GM21576 (cell line): ENCODE results near the gene HOXC11.

Experiments used
- ATAC-seq: cut with Tn5 transposase; IDR thresholded peaks from one replicate; pipeline ENCODE4 v1.9.1; 2021; ENCODE audit warnings: mild to moderate bottlenecking, moderate library complexity; ENCODE audit not compliant: unreplicated experiment

HOXC11 gene

DNA sequence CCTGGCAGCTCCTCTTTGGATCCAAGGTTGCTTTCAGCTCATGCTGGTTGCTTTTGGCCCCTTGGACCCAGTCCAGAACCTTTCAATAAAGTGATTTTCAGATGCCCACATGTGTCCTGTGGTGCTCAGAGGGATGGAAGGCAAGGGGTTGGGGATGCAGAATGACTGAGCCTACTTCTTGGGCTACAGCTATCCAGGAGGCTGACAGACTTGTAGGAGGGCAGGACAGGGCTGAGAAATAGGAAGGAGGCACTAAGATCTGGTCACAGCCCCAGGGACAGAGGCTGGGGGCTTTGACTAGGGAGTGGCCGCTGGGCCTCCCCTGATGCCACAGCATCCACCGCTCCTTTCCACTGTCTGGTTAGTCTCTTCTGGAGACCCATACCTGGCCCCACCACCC is 1.2 kb upstream of the HOXC11 start:
- ATAC-seq: no peak

DNA sequence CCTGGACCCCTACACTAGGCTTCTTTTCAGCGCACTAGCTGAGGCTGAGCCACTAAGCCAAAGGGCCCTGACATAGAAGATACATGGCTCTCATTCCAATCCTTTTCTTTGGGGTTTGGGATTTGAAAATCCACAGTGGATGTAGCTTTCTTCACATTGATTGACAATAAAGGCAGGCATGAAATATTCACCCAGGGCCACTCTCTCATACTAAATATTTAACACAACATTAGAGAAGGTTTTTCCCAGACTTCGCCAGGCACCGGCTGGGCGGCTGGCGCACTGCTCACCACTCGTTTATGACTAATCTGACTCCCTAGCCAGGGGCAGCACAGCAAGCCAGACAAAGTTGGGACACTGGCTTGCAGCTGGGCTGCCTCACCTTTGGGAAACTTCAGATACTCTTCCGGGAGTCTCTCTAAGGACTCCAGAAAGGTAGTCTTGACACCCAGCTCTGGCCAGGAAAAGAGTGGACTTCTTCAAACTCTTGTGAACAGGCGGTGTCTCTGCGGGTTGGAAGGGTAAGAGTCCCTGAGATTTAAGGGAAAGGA is 699 bp upstream of the HOXC11 start:
- no peak for ATAC-seq

DNA sequence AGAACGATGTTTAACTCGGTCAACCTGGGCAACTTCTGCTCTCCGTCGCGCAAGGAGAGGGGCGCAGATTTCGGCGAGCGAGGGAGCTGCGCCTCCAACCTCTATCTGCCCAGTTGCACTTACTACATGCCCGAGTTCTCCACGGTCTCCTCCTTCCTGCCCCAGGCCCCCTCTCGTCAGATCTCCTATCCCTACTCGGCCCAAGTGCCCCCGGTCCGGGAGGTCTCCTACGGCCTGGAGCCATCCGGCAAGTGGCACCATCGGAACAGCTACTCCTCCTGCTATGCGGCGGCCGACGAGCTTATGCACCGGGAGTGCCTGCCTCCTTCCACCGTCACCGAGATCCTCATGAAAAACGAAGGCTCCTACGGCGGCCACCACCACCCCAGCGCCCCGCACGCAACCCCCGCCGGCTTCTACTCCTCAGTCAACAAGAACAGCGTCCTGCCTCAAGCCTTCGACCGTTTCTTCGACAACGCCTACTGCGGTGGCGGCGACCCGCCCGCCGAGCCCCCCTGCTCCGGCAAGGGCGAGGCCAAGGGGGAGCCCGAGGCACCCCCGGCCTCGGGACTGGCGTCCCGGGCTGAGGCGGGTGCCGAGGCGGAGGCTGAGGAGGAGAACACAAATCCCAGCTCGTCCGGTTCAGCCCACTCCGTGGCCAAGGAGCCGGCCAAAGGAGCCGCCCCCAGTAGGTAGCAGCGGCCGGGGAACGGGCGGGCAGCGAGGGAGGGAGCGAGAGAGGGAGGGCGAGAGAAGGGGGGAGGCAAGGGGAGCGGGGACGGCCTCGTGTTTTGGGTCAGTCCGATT is 513 bp downstream of the HOXC11 start:
- ATAC-seq: no peak

DNA sequence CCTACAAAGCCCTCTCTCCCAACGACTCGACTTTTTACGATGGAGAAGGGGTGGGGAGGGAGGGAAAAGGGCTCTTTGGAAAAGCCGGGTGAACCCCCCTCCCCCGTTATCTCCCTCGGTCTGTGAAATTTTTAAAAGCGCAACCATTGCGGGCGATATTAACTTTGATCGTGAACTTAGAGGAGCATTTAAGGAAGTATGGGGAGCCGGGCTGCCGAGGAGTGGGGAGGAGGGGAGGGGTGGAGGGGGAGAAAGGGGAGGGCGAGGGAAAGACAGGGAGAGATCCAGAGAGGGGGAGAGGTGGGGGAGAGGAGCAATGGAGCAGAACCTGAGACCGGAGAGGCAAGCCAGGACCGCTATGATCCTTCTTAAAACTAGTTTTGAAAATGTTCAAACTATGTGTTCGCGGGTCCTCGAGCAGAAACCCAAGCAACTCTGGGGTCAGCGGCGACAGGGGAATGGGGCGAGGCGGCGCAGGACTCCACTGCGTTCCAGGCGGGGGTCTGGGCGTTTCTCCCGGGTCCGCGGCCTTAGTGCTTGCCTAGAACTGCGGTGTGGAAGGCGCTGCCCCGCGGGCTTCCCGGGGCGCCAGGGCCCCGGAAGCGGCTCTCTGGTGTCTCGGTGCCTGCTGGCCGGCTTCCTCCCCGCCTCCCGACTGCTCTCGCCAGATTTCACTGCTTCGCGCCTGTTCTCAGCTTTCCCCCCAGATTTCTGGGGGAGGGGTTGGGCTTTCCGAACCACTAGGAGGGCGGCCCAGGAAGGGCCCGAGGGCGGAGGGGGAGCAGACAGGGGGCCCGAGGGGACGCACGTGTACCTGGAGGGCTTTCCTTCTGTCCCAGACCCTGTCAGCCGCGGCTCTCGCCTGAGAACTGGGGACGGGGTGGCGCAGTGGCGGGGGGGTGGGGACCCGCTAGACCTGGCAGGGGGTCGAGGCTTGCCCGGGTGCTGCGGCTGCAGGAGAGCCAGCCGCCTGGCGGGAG is 1.4 kb downstream of the HOXC11 start, which contains the start of gene HOTAIR:
HOTAIR (minus strand) TSS at position 871 of the 980 bp plus-strand sequence.
- ATAC-seq: no peak

DNA sequence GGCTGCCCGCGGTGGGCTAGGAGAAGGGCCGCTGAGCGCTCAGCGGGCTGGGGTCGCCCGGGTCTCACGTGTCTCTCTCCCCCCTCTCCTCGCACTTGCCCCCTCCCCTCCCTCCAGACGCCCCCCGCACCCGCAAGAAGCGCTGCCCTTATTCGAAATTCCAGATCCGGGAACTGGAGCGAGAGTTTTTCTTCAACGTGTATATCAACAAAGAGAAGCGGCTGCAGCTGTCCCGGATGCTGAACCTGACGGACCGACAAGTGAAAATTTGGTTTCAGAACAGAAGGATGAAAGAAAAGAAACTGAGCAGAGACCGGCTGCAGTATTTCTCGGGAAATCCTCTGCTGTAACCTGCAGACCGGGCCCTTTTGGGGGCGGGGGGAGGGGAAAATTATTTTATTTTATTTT is 2.1 kb downstream of the HOXC11 start:
- no peak for ATAC-seq

DNA sequence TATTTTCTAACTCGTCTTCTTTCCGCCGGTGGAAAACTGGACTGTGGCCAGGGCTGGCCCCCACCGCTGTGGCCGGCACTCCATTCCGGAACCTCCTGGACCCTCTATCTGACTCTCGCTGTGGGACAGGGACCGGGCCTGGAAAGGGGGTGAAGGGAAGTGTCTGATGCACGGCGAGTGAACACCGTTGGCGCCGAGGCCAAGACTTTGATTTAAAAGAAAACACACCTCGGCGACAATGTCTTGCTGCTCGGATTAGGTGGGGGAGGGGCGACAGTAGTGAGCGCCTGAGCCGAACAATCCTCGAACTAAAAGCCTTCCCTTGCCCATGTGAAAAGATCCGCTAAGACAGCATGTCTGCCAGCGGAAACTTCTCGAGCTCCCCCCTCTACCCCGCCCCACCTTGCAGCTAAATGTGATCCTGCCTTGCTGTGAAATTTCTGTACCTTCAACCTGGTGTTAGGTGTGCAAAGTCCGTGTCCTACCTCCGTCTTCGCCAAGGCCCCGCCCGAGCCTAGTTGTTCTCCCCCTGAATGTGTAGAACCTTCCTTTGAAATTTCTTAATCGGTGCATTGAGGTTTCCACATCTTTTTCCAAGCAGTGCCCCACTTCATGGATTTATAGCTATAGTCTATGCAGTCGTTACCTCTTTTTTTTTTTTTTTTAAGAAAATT is 2.7 kb downstream of the HOXC11 start:
- ATAC-seq: no peak

DNA sequence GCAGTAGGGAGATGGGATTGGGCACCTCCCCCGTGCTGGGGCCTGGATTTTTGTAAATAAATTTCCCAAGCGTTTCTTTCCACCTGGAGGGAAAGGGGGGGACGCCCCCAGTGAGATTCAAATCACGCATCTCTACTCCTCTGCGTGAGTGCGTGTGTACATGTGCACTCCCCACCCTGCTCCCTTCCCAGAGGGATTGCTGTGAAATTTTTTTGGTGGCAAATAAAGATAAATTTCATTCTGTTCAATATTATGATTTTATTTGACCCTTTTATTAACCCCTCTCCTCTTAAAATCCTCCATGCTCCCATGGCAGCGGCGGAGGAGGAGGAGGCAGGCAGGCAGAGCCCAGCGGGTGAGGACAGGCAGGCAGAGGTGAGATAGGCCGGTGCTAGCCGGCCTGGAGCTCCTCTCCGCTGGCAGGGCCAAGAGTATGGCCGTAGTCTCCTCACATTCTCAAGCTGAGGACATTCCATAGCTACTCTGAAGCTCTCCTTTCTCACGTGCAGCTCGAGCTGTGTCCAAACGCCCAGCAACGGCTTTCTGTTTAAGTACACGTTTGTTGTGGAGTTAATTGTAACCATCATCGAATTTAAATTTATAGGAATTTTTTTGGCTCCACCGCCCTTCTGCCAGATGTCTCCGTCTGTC is 3.4 kb downstream of the HOXC11 start:
- no peak for ATAC-seq

DNA sequence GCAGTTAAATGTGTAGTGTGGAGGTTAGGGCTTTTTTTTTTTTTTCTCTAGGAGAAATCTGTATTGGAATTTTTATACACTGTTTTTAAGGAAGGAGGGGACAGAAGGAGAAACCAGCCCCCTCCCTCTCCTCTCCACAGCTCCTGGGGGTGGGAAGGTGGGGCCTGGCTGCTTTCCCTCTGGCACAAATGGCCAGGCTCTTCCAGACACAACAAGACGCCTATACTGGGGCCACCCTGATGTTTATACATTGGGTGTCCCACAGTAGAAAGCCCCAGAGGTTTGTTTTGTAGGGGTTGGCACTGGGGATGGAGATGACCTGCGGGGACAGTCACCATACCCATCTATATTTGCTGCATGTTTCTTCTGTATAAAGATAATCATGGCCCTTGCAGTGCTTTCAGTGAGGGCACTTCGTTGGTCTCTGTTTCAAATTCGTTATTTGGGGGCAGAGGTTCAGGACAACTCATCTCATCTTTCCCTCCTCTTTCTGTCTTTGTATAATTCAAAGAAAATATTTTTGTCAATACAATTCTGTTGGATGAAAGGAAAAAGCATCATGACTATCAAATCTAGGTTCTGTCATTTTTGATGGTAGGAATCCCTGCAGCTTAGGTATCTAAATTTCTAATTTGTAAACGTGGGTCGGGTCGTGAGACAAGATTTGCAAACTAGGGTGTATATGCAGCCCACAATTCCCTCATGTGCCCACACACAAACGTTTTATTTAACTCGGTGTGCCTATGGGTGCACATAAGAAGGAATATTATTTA is 4.1 kb downstream of the HOXC11 start:
- no peak for ATAC-seq

DNA sequence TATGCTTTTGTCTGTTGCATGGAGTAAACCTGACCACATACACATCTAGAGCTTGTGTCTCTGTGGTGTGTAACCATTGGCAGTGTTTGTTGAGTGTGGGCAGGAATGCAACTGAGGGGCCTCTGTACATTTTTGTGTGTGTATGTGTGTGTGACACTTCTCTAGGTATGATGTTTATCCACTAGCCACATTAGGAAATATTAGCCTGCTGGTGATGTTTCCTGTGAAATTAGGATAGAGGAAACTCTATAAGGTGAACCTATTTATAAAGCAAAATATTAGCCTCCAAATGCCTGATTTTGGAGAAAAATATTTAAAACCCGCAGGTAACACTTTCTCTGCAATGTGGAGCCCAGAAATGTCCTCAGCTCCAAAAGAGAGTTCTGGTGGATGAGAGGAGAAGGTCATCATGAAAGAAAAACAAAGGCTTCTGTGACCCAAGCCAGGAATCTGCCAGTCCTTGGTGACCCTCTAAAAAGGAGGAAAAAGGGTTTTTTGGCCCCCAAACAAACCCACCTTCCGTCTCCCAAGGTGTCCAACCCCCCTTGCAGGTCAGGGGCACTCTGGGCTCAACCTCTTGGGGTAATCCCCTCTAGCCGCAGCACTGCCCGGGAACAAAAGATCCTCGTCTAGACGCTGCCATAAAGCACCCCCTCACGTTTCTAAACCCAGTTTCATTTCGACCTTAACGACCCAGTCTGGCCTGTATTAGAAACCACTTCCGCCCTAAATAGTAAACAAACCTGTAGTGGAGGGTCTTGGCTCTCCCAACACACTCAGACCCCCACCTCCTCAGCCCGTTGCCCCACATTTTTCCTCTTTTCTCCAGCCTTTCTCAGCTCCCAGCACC is 4.9 kb downstream of the HOXC11 start:
- no peak for ATAC-seq

DNA sequence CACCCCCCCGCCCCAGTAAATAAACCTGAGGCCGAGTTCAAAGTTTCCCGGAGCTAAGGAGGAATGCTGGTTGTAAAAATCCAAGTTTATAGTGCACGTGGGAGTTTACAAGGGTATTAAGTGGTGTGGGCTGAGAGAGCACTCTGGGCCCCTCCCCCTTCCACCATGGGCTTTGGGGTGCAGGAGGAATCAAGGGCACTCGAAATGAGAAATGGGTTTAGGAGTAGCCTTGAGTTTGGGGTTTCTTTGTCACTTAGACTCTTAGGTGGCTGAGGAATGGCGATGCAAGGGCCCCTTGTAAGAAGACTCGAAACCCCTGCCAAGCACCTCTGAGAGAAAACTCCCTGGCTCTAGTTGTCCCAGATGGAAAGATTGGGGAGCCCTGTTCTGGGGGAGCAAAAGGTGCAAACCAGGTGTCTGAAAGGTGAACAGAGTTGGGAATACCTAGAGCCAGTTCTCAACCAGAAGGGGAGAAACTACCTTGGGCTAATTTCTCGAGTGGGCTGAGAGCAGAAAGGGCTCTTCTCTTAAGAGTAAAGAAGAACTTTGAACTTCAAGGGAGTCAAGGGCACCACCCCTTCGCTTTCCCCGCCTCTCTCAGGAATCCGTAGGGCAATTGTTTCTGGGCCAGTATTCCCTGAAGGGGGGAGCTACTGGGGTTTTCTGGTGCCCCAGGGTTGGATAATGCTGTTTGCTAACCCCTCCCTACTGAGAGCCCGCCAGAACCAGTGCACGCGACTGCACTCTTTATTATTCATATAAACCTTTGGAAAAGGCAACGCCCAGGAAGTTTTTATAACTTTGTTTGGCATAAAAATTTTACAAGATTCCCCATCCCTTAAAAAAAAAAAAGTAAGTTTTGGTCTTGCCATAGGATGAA is 5.8 kb downstream of the HOXC11 start:
- no peak for ATAC-seq

DNA sequence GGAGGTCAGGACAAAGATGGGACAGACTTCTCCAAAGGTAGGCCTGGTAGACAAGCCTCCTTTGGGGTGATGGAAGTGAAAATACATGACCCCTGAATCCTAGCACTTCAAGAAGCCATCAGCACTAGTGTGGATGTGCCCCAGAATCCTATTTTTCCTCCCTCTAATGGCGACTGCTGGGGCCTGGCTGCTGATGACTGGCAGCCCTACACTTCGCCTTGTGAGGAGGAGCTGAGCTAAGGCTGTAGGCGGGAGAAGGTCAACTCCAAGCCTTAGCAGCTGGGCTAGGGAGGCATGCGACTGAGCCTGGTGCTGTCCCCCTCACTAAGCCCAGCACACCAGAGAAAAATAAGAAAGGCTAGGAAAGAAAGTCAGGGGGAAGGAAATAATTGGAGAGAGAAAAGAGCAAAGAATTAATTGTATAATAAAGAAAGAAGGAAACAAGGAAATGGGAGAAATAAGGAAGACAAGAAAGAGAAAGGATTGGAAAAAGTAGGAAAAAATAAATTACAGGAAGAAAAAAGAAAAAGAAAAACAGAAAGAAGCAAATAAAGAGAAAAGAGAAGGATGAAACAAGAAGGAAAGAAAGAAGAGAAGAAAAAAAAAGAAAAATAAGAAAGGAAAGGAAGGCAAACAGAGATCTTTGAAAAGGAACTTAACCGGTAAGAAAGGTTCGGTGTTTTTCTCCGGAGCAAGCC is 7.3 kb downstream of the HOXC11 start:
- no peak for ATAC-seq

DNA sequence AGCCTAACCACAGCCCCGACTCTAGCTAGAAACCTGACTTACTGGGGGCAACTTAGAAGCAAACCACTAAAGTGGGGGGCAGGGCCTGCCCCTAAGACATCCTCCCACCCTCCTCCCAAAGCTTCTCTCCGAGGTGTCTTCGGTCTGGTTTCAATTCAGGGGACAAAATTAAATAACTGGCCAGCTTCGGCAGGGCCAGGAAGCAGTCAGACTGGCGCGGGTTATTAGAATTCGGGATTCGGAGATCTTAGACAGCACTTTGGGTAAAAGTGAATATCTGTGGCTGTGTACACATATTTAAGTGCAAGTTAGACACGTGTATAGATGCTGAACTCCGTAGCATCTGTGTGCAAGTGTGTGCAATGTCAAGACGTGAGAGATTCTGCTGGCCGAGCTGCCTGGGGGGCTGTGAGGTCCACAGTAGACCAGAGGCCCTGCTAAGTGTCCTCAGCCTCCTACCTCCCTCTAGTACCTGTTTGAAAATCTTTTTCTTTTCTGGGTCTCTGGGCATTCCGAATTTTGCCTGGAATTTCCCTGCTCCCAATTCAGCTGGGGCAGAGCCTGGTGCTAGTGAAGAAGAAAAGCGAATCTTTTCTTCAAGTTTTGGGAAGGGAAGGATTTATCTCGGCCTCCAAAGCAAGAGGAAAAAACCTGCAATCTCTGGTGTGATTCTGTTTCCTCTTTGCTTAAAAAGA is 8.0 kb downstream of the HOXC11 start:
- ATAC-seq: no peak

DNA sequence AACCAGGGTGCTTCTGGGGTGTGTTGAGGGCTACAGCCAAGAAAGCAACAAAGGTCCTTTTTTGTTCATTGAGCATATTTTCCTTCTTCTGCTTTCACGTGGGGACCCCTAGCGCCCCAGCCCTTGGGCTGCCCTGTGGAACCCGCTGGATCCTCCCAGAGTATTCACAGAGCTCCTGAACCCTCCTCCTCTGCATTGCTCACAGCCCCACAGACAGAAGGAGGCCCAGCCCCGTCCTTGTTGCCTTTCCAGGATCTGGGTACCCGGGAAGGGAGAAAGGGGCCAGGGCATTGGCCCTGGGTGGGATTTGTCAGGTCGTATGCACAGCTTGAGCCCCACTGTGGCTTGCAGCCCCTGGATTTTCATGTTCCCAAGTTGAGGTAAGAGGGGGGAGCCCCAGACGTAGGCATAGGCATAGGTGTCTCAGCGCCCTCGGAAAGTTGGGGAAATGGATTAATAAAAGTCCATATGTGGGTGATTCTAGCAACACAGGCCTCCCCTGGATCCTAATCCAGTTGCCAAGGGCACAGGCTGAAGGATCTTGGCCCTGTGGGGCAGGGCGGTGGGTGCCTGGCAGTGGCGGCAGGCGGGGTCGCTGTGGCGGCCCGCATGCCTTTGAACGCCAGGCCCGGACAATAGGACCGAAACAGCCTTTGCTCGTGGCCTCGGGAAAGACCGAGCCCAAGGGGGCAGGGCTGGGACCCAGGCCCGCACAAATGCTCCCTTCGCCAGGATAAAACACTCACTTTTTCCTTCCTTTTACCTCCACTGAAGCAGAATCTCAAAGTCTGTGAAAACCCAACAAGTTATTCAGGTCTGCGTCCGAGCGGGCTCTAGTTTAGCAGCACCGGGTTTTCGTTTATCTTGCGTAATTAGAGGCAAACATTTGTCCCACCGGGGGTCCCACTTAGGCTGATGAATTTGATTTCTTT is 9.0 kb downstream of the HOXC11 start:
- ATAC-seq: no peak

DNA sequence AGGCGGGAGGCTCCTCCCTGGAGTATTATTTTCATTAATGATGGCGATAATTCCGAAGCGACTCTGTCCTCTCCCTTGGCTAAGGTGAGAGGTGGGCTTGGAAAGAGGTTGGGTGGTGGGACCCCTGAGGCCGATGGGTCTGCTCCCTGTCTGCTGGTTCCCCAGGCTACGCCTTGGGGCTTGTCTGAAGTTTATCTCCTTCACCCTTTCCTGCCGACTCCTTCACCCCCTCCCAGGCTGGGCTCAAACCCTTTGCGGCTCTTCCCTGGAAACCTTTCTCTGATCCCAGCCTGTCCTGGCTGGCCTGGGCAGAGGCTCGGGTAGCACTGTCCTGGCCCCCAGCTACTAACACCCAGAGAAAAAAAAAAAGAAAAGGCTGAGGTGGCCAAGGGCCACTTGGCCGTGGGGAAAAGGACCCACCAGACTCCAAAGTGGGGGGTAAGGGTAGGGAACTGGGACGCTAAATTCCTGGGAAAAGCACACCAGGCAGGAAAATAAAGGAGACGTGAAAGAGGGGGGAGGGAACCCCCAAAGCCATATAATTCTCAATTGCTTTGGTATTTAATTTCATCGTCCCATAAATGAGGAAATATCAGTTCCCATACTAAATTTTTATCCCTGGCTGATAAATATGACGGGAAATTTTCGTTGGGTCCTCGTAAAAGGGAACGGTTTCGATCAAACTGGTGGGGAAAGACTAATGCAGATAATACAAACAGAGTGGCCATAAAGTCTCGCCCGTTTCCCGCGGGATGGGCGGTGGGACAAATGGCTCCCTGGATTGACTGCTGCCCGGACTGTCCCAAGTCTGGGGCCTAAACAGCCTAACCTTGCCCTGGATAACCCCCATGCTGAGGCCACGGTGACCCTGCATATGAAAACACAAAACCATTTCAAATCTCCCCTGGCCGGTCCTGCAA is 10.0 kb downstream of the HOXC11 start:
- no peak for ATAC-seq

DNA sequence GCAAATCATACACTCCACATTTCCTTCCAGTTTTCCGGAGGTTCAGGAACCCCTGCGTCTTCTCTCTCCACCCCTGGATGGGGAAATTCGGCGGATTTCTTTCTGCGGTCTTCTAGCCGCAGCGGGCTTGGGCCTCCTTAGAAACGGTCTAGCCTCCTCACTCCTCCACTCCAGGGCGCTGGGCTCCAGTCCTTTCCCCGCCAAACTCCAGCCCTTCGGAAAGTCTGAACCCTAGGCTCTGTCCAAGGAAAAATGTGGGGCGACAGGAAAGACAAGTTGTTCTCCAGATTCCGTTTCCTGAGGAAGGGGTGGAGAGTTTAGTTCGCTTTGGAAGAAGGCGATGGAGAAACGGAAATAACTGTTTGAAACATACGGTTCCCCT is 10.6 kb downstream of the HOXC11 start:
- ATAC-seq: no peak
